ENCODE measurements around the gene LRRC4B. TPM values are rescaled to one million over a fixed set of nuclear protein-coding genes. Genes with fewer than 3 reads are reported as not detected.
A peak's percentile ranks its signal among the peaks of the same experiment; 100 is the strongest.

LRRC4B gene
- total and polyA plus RNA-seq, 2 of the 4 experiments (the other 2 are of a cell fraction), result 0.03 TPM; not detected in 1

DNA sequence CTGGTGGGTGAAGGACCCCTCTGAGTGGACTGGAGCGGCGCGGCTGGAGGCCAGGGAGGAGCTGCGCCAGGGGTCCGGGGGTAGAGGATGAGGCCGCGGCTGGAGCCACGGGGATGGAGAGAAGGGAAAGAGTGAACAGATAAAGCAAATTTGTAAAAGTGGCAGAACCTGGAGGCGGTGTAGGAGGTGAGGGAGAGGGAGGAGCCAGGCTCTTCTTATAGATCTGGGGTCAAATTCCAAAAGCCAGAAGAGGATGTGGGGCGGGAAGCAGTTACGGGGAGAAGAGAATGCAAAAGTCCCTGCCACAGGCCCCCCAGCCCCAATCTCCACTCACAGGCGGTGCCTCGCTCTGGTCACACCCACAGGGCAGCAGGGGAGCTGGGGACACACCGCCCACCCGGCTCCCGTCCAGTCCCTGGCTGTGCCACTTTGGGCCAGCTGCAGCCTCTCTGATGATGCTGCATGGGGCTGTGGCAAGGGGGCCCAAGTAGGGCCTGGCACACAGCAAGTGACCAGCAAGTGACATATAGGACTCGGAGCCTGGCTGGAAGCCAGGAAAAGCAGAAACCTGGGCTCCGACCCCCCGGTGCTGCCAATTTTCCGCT, 11.1 kb downstream of the LRRC4B start:
- BruUV-seq (replicated peaks), result no TSS peak
- Histone ChIP-seq H2BK15ac (ENCODE audit: low read depth, low read length) (no peak overlapping the region), H3K9me3 (ENCODE audit: control insufficient read depth, insufficient read depth, low read length) (no peaks in the 10 kb centered on the region), H2BK120ac (ENCODE audit: low read depth, low read length) (no peak overlapping the region), H3K4me1 (ENCODE audit: control insufficient read depth, insufficient read depth, low read length) (no peaks in the 10 kb centered on the region), H4K8ac (ENCODE audit: low read depth in 2 of 2, low read length in 2 of 2) (no peak overlapping the region), H3K36me3 (ENCODE audit: control insufficient read depth, insufficient read depth, low read length) (no peaks in the 10 kb centered on the region), H4K5ac (ENCODE audit: low read depth, low read length) (no peak overlapping the region), H3K4me2 (ENCODE audit: low read depth, low read length) (no peak overlapping the region; the same call in 1 of the 2 replicates), H4K91ac (ENCODE audit: insufficient read depth, low read depth, low read length) (no peak overlapping the region), H3K9me1 (ENCODE audit: insufficient read depth, low read length) (no peaks in the 10 kb centered on the region; the same call in 1 of the 2 replicates), H3K27me3 (ENCODE audit: control insufficient read depth, insufficient read depth, low read length) (peaks cover 23% of the 10 kb centered on the region), H3K79me1 (ENCODE audit: low read depth in 1 of 2, low read length in 2 of 2) (no peaks in the 10 kb centered on the region), H2BK5ac (ENCODE audit: low read depth, low read length, poor library complexity, severe bottlenecking) (no peak overlapping the region), H3K4ac (ENCODE audit: low read depth, low read length) (no peak overlapping the region), H2AFZ (replicated peaks; ENCODE audit: low read length, poor library complexity) (peak overlapping the region; percentile 96), H3K56ac (ENCODE audit: extremely low read depth, insufficient read depth, low read length) (no peak overlapping the region), H3K18ac (ENCODE audit: low read depth, low read length) (no peak overlapping the region), H3K27ac (ENCODE audit: insufficient read depth, low read length) (no peak overlapping the region), H3K9ac (ENCODE audit: low read depth, low read length) (no peak overlapping the region), H3K23ac (ENCODE audit: low read depth, low read length) (no peak overlapping the region), H2AK9ac (replicated peaks; ENCODE audit: low read depth, low read length, poor library complexity) (no peak overlapping the region), H3K4me3 (ENCODE audit: insufficient read depth, low read depth, low read length) (no peak overlapping the region), H3K14ac (replicated peaks; ENCODE audit: low read depth, low read length) (no peak overlapping the region), H2AK5ac (ENCODE audit: low read depth, low read length) (no peak overlapping the region), H4K20me1 (ENCODE audit: insufficient read depth, low read length) (no peaks in the 10 kb centered on the region), H2BK20ac (ENCODE audit: low read depth, low read length) (no peak overlapping the region)
- ATAC-seq (ENCODE audit: low read depth), result no peak
- in situ Hi-C loops (cut with MboI; ENCODE audit: low sequenced_read_pairs) (no loop called here), intact Hi-C loops (cut with micrococcal nuclease) (no loop called here), dilution Hi-C loops (cut with HindIII; ENCODE audit: low sequenced_read_pairs, unreplicated experiment) (no loop called here)
- WGBS, 2 experiments (ENCODE audit: extremely low coverage in 2 of 2, insufficient read length in 1 of 2), result 9% methylated on average over 7 of the region's 20 CpGs; no CpG with 5 or more reads in 1 of the 2 experiments
- ChIA-PET CTCF (interaction anchor here (1.0 to 1.4 kb wide), 3 partner anchors 29 to 257 kb away, joined by 3 to 4 read pairs (median 3); no protein-coding TSS in a partner anchor), POLR2A (ENCODE audit: unreplicated experiment) (interaction anchor here (0.7 kb wide), 1 partner anchor 30 kb away, joined by 3 read pairs; no protein-coding TSS in a partner anchor)
- TF ChIP-seq NFE2L2 (IDR thresholded peaks at IDR 0.05; ENCODE audit: low read depth, low read length) (no peak), POLR2A (IDR thresholded peaks at IDR 0.05; ENCODE audit: low read depth, low read length) (no peak), RFX5 (IDR thresholded peaks at IDR 0.05; ENCODE audit: low read depth, low read length) (no peak), MXI1 (IDR thresholded peaks at IDR 0.05; ENCODE audit: borderline replicate concordance, low read depth, low read length) (no peak), ELK1 (IDR thresholded peaks at IDR 0.05; ENCODE audit: borderline replicate concordance, low read depth, low read length) (no peak), CEBPB (IDR thresholded peaks at IDR 0.05; ENCODE audit: low read depth, low read length) (no peak), CHD1 (IDR thresholded peaks at IDR 0.05; ENCODE audit: low read depth, low read length) (no peak), RAD21 (IDR thresholded peaks at IDR 0.05; ENCODE audit: low read length) (no peak), BHLHE40 (IDR thresholded peaks at IDR 0.05; ENCODE audit: low read depth, low read length) (no peak), SMC3 (IDR thresholded peaks at IDR 0.05; ENCODE audit: low read depth, low read length) (no peak), FOS (IDR thresholded peaks at IDR 0.05; ENCODE audit: low read depth, low read length) (no peak), MAFK (IDR thresholded peaks at IDR 0.05; ENCODE audit: low read depth, low read length) (no peak), MAZ (IDR thresholded peaks at IDR 0.05; ENCODE audit: borderline replicate concordance, low read depth, low read length) (no peak), RCOR1 (IDR thresholded peaks at IDR 0.05; ENCODE audit: insufficient replicate concordance, low read length) (no peak)
- TF ChIP-seq, protein P1, sequence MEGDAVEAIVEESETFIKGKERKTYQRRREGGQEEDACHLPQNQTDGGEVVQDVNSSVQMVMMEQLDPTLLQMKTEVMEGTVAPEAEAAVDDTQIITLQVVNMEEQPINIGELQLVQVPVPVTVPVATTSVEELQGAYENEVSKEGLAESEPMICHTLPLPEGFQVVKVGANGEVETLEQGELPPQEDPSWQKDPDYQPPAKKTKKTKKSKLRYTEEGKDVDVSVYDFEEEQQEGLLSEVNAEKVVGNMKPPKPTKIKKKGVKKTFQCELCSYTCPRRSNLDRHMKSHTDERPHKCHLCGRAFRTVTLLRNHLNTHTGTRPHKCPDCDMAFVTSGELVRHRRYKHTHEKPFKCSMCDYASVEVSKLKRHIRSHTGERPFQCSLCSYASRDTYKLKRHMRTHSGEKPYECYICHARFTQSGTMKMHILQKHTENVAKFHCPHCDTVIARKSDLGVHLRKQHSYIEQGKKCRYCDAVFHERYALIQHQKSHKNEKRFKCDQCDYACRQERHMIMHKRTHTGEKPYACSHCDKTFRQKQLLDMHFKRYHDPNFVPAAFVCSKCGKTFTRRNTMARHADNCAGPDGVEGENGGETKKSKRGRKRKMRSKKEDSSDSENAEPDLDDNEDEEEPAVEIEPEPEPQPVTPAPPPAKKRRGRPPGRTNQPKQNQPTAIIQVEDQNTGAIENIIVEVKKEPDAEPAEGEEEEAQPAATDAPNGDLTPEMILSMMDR (conservative IDR thresholded peaks at IDR 0.05; ENCODE audit: low read depth, low read length), result no peak
- TF ChIP-seq, protein P2, sequence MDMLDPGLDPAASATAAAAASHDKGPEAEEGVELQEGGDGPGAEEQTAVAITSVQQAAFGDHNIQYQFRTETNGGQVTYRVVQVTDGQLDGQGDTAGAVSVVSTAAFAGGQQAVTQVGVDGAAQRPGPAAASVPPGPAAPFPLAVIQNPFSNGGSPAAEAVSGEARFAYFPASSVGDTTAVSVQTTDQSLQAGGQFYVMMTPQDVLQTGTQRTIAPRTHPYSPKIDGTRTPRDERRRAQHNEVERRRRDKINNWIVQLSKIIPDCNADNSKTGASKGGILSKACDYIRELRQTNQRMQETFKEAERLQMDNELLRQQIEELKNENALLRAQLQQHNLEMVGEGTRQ (IDR thresholded peaks at IDR 0.05; ENCODE audit: low read depth, low read length), result no peak
- DNase-seq, result no peak

All from IMR-90 (cell line).